Motor neuron (in vitro differentiated cells): ENCODE data around the gene PAX2. TPM values are rescaled to one million over a fixed set of nuclear protein-coding genes. Genes with fewer than 3 reads are reported as not detected.
A peak's percentile ranks its signal among the peaks of the same experiment; 100 is the strongest.

ENCODE experiments used
- ATAC-seq, 8 experiments: fragments of 200-7000 bp; cut with Tn5 transposase; replicated peaks in 6 of 8; 2 replicates each; pipeline ENCODE4 v1.8.0; 2021; ENCODE audit warnings: mild to moderate bottlenecking in 8 of 8, moderate library complexity in 8 of 8
- H3K27ac ChIP-seq, 2 donors: fragments of 250-450 bp; sonication (Bioruptor Pico); 2 replicates each; pipeline ENCODE4 v1.9.0; 2021; ENCODE audit warnings: antibody characterized with exemption in 2 of 2, mild to moderate bottlenecking in 2 of 2, moderate library complexity in 1 of 2
- H3K4me1 ChIP-seq, 2 donors: fragments of 250-450 bp; sonication (Bioruptor Pico); replicated peaks in 1 of 2; 2 replicates each; pipeline ENCODE4 v1.6.1; 2021; ENCODE audit warnings: antibody characterized with exemption in 2 of 2, mild to moderate bottlenecking in 2 of 2, moderate library complexity in 1 of 2
- H3K4me3 ChIP-seq, 5 donors: fragments of 250-450 bp; sonication (Bioruptor Pico); 2 replicates each; pipeline ENCODE4 v1.9.0; 2021; ENCODE audit warnings: antibody characterized with exemption in 5 of 5, mild to moderate bottlenecking in 5 of 5, moderate library complexity in 4 of 5
- WGBS, 10 experiments: fragments of 450-650 bp; shearing (Covaris generic); methylation state at CpG; one replicate each; pipeline ENCODE4 v1.0.0; 2022; 5-methylcytosine and 5-hydroxymethylcytosine counted together
- in situ Hi-C, 9 experiments: fragments of 400-800 bp; cut with MboI; loops; one replicate each; pipeline ENCODE4 v1.15.0; 2021; ENCODE audit warnings: low sequenced_read_pairs in 9 of 9, low pct_unique_long_range_greater_than_20kb in 2 of 9; ENCODE audit not compliant: unreplicated experiment in 9 of 9
- total RNA-seq, 8 experiments: library from RNA; unstranded; fragments of 300-600 nt; gene quantifications; 2 replicates each; pipeline versions ENCODE4 v1.2.3 to v1.2.4, GENCODE V29; 2022

PAX2 gene
- total RNA-seq, 8 experiments from 2014 or later, result 0.13 to 2.2 (median 0.77) TPM; not detected in 1

DNA sequence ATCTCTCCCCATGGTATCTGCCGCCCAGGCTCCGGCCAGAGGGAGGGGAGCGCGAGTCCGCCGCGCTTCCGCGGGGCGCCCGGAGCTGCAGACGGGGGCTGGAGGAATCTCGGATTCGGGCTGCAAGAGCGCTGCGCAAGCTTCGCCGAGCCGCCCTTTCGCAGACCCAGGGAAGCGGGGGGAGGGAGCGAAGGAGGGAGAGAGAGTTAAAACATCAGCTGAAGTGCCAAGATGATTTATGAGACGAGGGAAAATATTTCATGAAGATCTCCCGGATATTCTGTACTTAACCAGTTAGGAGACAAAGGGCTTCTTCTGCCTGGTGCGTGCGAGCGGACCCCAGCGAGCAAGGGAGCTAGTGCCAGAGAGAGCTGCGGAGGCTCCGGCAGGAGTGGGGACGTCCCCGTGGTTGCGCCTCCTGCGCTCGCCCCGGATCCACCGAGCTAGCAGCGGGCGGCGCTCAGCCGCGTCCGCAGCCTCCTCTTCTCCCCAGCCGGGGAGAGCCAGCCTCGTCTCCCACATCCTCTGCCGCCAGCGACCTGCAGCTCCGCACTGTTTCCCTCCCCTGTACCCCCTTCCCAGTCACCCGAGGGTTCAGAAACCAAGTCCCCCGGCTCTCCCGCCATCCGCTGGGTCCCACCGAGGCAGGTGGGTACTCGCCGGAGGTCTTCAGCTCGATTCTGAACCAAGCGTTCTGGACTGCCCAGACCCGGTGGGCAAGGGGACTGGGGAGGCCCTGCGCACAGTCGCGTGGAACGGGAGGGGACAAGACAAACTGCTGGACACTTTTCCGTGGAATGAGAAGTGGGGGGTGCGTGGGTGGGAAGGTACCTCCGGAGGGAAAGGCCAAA, 1.0 kb upstream of the PAX2 start:
- Histone ChIP-seq H3K27ac (no peak overlapping the region), H3K4me3 (peak overlapping the region in 4 of 5 donors; percentile 3 to 43 (median 34)), H3K4me1 (peaks cover 22 to 37% of the 10 kb centered on the region in 2 donors)
- in situ Hi-C loops, result loop anchor here in 3 of 9 experiments (10.0 to 25.0 kb wide), 2 partner anchors 180 to 182 kb away; no protein-coding TSS in a partner anchor
- peak in 6 of 8 experiments; percentile 3 to 35 (median 18) for ATAC-seq
- 0 to 4% (median 0%) methylated on average over 1 to 9 of the region's 65 CpGs; no CpG with 5 or more reads in 3 of the 10 experiments for WGBS, 10 experiments

DNA sequence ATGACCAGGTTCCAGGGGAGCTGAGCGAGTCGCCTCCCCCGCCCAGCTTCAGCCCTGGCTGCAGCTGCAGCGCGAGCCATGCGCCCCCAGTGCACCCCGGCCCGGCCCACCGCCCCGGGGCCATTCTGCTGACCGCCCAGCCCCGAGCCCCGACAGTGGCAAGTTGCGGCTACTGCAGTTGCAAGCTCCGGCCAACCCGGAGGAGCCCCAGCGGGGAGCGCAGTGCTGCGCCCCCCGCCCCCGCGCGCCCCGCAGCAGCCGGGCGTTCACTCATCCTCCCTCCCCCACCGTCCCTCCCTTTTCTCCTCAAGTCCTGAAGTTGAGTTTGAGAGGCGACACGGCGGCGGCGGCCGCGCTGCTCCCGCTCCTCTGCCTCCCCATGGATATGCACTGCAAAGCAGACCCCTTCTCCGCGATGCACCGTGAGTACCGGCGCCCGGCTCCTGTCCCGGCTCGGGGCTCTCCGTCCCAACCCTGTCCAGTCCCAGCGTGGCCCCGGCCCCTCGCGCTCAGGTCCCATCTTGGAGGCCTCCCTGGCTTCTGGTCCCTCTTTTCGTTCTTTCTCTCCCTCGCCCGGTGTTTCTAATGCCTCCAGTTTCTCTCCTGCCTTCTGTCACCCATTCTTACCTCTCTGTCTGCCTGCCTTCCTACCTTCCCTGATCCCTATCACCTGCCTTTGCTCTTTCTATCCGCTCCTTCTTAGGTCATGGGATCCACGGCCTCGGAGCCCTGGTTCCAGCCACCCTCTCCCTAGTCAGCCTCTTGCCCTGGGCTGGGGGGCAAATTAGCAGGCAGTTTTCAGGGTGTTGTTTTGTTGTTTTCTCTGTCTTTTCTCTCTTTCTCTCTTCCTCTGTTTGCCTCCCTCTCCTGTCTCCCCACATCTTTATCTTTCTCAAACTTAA, 751 bp downstream of the PAX2 start:
- H3K4me1 ChIP-seq, result peaks cover 22 to 29% of the 10 kb centered on the region in 2 donors
- WGBS, 10 experiments, result 0 to 14% (median 4%) methylated on average over 1 to 6 of the region's 54 CpGs; no CpG with 5 or more reads in 1 of the 10 experiments
- H3K4me3 ChIP-seq, result peak overlapping the region; percentile 24 to 43 (median 33)
- in situ Hi-C loops, result loop anchor here in 3 of 9 experiments (10.0 to 25.0 kb wide), 2 partner anchors 181 to 184 kb away; no protein-coding TSS in a partner anchor
- peak in 4 of 8 experiments; percentile 0 to 38 (median 2) for ATAC-seq
- no peak overlapping the region for H3K27ac ChIP-seq

DNA sequence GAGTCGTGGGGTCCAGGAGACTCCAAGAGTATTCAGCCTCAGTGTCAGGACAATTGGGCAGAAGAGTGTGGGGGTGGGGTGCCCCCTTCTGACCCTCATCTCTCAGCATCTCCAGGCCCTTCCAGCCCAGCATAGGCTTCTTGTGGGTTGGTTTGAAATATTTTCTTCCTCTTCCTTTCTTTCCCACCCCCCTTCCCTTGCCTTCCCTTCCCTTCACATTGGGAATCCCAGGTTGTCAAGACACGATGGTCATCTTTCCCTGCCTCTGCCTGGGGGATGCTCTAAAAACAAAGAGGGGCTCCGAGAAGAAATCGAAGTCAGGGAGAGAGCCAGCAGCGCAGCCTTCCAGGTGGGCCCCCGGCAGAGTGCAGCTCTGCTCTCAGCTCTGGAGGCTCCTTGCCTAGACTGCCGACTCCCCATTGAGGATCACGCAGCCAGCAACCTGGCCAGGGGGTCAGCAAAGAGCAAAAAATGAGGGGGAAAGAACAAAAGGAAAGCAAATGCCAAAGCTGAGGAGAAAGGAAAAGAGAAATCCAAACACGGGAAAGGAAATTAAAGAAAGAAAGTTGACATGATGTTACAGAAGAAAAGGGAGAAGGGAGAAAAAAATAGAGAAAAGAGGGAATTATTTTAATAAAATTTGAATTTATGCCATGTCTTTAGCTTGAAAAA, 1.5 kb downstream of the PAX2 start:
- in situ Hi-C loops, result loop anchor here in 3 of 9 experiments (10.0 to 25.0 kb wide), 2 partner anchors 182 to 185 kb away; no protein-coding TSS in a partner anchor
- 1 to 57% (median 8%) methylated on average over 3 to 8 of the region's 9 CpGs for WGBS, 10 experiments
- peak overlapping the region in 2 of 5 donors; percentile 35 to 43 for H3K4me3 ChIP-seq
- H3K4me1 ChIP-seq, result peaks cover 22 to 29% of the 10 kb centered on the region in 2 donors
- no peak overlapping the region for H3K27ac ChIP-seq
- ATAC-seq, result no peak

DNA sequence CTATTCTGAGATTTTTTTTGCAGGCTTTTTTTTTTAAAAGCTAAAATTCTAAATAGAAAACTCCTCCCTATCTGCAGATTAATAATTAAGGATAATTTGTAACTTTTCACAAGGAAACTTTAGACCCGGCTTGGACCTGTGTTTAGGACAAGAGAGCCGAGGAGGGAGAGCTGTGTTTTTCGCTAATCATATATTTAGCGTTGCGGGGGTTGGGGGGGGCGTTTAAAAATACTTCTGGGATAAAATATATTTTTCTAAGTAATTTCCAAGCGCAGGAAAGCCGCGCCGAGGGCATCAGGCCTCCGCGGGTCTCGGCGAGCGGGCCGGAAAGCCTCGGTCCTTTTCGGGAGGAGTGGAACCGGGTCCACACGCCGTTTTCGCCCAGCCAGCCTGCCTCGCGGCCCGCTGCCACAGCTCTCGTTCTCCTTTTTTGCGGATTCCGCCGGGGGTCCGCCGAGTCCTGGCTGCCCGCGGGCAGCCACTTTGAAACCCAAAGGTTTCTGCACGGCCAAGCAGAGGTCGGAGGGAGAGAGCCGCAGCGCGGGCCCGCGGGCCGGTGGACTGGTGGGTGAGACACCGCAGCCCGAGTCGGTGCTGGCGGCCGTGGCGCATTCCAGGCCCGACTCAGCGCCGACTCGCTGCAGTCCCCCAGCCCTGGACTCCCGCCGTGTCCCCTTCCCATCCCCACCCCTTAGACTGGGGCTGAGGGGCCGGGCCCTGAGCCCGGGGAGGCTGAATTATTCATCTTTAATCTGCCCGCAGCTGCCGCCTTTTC, 2.3 kb downstream of the PAX2 start:
- ATAC-seq, result no peak
- Histone ChIP-seq H3K4me1 (peaks cover 22 to 29% of the 10 kb centered on the region in 2 donors), H3K27ac (no peak overlapping the region), H3K4me3 (peak overlapping the region in 4 of 5 donors; percentile 12 to 35 (median 18))
- WGBS, 10 experiments, result 2 to 33% (median 8%) methylated on average over 2 to 17 of the region's 57 CpGs
- in situ Hi-C loops, result loop anchor here in 3 of 9 experiments (10.0 to 25.0 kb wide), 2 partner anchors 183 to 185 kb away; no protein-coding TSS in a partner anchor

DNA sequence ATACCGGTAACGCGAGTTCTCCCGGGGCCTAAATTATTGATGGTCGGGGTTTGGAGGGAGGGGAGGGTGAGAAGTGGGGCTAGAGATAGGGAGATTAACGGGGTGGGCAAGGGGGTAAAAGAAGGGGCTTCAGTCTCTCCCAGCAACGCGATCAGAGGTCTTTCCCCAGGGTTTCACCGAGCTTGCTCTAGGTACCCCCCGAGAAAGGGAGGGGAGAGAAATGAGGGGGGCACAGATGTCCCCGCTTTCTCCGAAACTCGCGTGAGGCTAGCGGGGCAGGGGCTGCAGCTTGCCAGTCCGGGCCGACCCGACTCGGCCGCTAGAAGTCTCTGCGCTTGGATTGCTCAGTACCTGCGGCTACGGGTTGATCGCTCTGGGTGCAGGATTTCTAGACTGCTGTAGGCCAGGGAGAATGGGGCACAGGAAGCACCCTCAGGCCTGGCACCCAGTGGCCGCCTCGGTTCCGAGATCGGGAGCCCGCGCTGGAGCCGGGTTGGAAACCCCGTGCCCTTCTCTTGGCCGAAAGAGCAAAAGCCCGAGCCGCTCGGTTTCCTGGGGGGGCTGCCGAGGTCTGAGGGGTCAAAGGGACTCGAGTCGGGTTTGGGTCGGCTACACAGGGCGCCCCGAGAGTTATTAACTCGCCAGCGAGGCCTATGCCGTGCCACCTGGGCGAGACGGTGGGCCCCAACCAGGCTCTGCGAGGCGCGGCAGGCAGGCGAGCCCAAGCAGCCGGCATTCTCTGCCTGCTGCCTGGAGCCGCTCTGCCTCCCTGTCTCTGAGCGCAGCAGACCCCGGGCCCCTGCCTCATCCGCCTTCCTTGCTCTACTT, 3.1 kb downstream of the PAX2 start:
- H3K4me1 ChIP-seq, result peaks cover 21 to 28% of the 10 kb centered on the region in 2 donors
- in situ Hi-C loops, result loop anchor here in 3 of 9 experiments (10.0 to 25.0 kb wide), 2 partner anchors 184 to 186 kb away; no protein-coding TSS in a partner anchor
- ATAC-seq, result no peak
- WGBS, 10 experiments, result 0 to 3% (median 1%) methylated on average over 1 to 26 of the region's 56 CpGs; no CpG with 5 or more reads in 4 of the 10 experiments
- no peak overlapping the region for H3K27ac ChIP-seq
- peak overlapping the region in 4 of 5 donors; percentile 12 to 35 (median 18) for H3K4me3 ChIP-seq

- Histone ChIP-seq H3K4me1 (peaks cover 16 to 22% of the 10 kb centered on the region in 2 donors), H3K4me3 (peak overlapping the region in 1 of 5 donors; percentile 35), H3K27ac (no peak overlapping the region)
- WGBS, 10 experiments, result 0 to 9% (median 0%) methylated on average over 1 to 8 of the region's 8 CpGs; no CpG with 5 or more reads in 5 of the 10 experiments
- no peak for ATAC-seq
- in situ Hi-C loops, result loop anchor here in 3 of 9 experiments (10.0 to 25.0 kb wide), 2 partner anchors 184 to 187 kb away; no protein-coding TSS in a partner anchor
Measured at GRCh38 chr10:100749059-100749308, 3.6 kb downstream of the PAX2 start.

DNA sequence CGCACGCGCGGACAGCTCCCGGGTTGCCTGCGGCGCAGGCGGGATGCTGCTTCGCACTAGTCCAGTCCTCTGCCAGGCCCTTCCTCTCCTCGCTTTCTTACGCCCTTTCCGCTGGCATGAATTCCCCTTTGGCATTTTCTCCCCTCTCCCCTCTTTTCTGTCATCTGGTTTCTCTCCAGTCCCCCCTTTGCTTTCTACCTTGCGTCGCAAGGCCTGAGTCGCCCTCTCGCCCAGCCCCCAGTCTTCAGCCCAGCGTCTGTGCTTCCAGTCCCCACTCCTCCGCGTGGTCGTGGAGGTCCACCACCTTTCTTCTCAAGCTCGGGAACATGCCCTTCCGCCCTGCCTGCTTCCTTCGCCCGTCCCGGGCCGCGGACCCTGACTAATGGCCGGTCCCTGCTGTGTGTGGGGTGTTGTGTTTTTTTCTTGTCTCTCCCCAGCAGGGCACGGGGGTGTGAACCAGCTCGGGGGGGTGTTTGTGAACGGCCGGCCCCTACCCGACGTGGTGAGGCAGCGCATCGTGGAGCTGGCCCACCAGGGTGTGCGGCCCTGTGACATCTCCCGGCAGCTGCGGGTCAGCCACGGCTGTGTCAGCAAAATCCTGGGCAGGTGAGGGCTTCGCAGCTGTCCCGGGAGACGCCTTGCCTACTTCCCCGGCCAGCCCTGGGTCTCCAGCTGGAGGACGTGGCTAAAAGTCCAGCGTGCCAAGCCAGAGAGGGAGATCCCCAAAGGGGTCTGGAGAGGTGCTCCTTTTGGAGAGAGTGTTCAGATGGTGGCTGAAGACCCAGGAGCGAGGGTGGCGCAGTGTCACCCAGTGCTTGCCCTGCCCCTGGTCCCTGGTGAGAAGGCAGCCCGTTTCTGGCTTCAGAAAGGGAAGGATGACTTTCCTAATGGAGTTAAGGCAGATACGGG, 4.2 kb downstream of the PAX2 start:
- Histone ChIP-seq H3K4me1 (peaks cover 13 to 18% of the 10 kb centered on the region in 2 donors), H3K4me3 (peak overlapping the region in 1 of 5 donors; percentile 35), H3K27ac (no peak overlapping the region)
- in situ Hi-C loops, result loop anchor here in 3 of 9 experiments (10.0 to 25.0 kb wide), 2 partner anchors 185 to 187 kb away; no protein-coding TSS in a partner anchor
- WGBS, 10 experiments, result 0 to 80% (median 3%) methylated on average over 1 to 7 of the region's 50 CpGs; no CpG with 5 or more reads in 4 of the 10 experiments
- ATAC-seq, result peak in 2 of 8 experiments; percentile 11 to 30

- no peak for ATAC-seq
- no peak overlapping the region for H3K27ac ChIP-seq
- peak overlapping the region in 1 of 5 donors; percentile 35 for H3K4me3 ChIP-seq
- H3K4me1 ChIP-seq, result peaks cover 13 to 18% of the 10 kb centered on the region in 2 donors
- in situ Hi-C loops, result no loop called here
- 0 to 60% (median 39%) methylated on average over 2 to 12 of the region's 37 CpGs; no CpG with 5 or more reads in 3 of the 10 experiments for WGBS, 10 experiments
Measured at GRCh38 chr10:100750291-100751210, 5.2 kb downstream of the PAX2 start.

GRCh38 chr10:100751211-100751933, 6.0 kb downstream of the PAX2 start:
- 0 to 83% (median 61%) methylated on average over 1 to 5 of the region's 7 CpGs; no CpG with 5 or more reads in 3 of the 10 experiments for WGBS, 10 experiments
- Histone ChIP-seq H3K27ac (no peak overlapping the region), H3K4me1 (peaks cover 13 to 14% of the 10 kb centered on the region in 2 donors), H3K4me3 (no peak overlapping the region)
- no peak for ATAC-seq
- in situ Hi-C loops, result no loop called here
